GM19023 (cell line): Measurements from ENCODE around the gene QSOX2.

Experiments used
- ATAC-seq: cut with Tn5 transposase; IDR thresholded peaks from one replicate; pipeline ENCODE4 v1.9.1; 2021; ENCODE audit warnings: mild to moderate bottlenecking, moderate library complexity; ENCODE audit not compliant: unreplicated experiment

QSOX2 gene

GRCh38 chr9:136283291-136284235, 38.0 kb upstream of the QSOX2 start:
- ATAC-seq, result peak; percentile 70

DNA sequence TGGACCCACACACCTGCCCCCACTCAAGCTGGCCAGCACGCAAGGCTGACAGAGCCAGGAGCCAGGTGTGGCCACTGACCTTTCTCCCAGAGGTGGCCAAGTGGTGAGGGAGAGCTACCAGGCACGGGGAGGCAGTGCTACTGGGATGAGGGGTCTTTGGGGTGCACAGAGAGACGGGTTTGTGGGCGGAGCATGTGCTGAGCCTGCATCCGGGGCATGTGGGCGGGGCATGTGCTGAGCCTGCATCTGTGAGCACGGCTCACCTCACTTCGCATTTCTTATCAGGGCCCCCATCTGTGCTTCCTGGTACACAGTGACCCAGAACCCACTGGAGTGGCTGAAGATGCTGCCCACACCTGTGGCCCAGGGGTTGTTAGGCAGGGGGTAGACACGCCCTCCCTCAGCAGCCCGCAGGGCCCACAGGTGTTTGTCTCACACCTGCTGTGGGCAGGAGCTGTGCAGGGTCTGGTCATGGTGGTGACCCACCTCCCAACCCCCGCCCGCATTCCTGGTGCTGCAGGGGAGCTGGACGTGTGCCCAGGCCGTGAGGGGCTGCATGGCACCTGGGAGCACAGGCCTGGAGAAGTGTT, 36.8 kb upstream of the QSOX2 start:
- no peak for ATAC-seq

DNA sequence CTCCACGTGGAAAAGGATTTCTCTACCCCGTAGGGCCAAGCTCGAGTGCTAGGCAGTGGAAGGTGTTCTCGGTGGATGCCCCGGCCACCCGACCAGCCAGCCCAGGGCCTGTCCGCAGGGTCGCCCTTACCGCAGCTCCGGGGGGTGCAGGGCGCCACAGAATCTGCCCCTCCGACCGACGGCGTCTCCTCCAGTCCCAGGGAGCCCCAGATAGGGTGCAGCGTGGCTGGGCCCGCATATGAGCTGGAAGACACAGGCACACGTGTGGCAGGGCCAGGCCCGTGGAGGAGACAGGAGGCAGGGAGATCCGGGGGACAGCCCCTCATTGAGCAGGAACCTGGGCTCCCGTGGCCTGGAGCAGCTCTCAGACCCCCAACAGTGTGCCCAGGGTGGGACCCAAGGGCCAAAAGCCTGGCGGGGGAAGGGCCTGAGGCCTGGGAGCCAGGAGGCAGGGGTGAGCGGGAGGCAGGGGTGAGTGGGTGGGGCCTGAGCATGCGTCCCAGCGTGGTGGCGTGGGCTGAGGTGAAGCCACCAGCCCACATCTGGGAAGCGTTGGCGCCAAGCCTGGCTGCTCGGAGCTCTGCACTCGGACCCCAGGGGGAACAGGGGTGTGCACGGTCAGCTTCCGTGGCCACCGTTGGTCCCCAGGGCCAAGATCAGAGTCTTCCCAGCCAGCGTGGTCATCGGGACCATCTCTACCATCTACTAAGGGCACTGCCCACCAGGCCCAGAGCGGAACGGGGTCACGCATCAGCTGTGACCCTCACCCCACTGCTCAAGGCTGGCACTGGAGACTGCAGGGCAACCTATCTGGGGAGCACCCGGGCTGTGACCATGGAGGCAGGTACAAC, 36.0 kb upstream of the QSOX2 start:
- ATAC-seq, result no peak

DNA sequence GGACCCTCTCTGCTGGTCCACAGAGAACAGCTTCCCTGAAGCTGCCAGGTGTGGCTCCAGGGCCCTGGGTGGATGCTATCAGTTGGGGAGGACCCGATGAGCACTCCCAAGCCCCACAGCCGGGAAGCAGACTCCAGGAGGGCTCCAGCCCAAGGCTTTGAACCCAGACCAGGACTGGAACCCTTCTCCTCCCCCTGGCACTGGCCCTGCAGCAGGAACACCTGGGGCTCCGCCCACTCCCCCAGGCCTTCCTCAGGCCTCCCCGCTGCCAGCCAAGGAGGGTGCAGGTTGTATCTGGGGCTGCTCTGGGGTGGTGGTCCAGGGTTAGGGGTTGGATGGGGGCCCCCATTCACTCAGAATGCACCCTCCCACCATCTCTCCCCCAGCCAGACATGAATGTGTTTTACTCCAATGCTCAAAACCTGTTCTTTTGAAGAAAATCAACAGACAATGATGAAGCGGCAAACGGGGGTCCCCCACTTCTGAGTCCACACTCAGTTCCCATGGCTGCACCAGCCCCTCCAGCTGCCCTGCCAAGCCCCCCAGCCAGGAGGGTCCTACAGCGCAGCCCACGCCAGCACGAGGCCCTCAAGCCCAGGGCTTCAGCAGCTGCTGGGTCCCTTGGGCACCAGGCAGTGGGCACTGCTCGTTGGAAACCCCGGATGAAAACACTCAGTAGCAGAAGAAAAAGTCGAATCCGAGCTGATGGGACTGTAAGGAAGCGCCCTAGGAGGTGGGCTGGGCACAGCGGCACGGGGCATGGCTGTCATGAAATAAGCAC, 35.1 kb upstream of the QSOX2 start:
- no peak for ATAC-seq

DNA sequence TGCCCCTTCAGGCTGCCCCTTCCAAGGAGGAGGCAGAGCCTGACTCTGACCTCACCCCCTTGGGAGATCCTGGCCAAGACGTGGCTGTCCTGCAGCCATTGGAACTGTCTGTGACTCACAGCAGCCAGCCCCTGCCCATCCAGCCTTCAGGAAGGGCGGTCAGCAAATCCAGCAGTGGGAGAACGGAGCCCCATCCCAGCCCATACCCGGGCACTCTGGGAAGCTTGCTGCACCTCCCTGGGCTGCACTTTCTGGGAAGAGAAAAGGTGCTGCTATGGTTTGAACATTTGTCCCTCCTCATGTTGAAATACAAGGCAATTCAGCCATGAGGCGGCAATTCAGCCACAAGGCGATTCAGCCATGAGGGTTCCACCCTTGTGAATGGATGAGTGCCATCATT, 33.9 kb upstream of the QSOX2 start:
- no peak for ATAC-seq

DNA sequence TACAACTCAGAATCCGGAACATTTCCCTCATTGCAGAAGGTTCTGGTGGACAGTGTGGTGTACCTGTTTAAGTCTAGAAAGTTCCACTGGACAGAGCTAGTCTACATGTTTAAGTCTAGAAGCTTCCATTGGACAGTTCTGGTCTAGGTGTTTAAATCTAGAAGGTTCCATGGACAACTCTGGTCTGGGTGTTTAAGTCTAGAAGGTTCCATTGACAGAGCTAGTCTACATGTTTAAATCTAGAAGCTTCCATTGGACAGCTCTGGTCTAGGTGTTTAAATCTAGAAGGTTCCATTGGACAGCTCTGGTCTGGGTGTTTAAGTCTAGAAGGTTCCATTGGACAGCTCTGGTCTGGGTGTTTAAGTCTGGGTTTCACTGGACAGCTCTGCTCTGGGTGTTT, 33.3 kb upstream of the QSOX2 start:
- no peak for ATAC-seq

- no peak for ATAC-seq
Measured at GRCh38 chr9:136278221-136278620, 32.6 kb upstream of the QSOX2 start.

- ATAC-seq, result no peak
Measured at GRCh38 chr9:136277746-136278145, 32.1 kb upstream of the QSOX2 start.

GRCh38 chr9:136276716-136277115, 31.1 kb upstream of the QSOX2 start:
- ATAC-seq, result no peak

- no peak for ATAC-seq
Measured at GRCh38 chr9:136275655-136276429, 30.2 kb upstream of the QSOX2 start.

- ATAC-seq, result no peak
Measured at GRCh38 chr9:136274786-136275654, 29.4 kb upstream of the QSOX2 start.

DNA sequence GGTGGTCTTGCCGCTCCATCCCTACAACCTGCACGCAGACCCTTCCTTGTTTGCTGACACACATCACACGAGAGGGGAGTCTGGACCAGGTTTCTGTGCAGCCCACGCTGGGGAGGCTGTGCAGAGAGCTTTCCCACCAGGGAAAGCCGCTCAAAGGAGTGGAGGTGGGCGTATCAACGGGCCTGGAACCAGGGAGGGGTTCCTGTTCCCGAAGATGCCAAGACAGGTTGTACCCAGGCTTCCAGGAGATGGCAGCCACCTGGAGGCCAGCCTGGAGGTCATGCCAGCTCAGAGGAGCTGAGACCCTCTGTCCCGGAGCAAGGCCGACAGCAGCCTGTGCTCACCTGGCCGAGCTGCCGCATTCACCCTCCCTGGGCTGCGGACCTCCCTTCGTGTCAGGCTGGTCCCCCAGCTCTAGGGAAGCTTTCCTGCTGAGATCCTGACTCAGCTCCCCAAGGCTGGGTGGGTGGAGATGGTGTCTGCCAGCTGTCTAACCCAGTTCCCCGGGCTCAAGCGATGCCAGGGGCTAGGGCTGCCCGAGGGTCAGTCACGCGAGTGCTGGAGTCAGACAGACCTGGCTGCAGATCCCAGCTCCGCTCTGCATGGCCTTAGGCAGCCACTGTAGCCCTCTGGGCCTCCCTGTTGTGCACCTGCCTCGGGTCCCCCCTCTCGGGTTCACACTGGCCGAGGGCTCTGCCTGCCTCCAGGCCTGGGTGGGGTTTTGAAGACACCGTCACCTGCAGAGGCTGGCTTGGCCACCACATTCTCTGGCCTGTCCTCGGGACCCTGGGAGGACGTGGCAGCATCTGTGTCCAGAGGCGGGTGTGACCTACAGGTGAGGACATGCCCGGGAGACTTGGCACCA, 28.5 kb upstream of the QSOX2 start:
- no peak for ATAC-seq

DNA sequence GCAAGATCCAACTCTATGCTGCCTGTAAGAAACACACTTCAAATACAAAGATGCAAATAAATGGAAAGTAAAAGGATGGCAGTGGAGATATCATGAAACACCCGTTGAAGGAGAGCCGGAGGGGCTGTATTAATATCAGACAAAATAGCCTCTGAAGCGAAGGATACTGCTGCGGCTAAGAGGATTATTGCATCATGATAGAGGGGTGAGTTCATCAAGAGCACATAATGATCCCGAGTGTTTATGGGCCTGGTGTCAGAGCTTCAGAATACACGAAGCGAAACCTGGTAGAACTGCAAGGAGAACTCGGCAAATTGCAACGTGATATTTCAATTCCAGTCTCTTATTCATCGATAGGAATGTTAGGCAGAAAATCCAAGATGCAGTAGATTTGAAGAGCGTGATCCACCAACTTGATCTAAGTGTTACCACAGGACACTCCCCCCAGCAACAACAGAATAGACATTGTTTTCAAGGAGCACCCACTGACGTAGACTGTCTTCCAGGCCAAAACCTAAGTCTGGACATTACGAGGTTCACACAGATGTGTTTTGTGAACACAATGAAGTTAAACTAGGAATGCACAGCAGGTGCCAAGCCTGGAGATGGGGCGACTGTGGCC, 27.7 kb upstream of the QSOX2 start:
- ATAC-seq, result no peak

DNA sequence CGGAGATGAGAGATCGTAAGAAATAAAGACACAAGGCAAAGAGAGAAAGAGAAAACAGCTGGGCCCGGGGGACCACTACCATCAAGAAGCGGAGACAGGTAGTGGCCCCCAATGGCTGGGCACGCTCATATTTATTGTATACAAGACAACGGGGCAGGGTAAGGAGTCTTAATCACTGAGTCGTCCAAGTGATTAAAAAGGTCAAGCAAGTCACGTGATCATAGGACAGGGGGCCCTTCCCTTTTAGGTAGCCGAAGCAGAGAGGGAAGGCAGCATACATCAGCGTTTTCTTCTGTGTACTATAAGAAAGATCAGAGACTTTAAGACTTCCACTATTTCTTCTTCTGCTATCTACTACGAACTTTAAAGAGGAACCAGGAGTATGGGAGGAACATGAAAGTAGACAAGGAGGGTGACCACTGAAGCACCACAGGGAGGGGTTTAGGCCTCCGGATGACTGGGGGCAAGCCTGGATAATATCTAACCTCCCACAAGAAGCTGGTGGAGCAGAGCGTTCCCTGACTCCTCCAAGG, 24.6 kb upstream of the QSOX2 start:
- ATAC-seq, result no peak

DNA sequence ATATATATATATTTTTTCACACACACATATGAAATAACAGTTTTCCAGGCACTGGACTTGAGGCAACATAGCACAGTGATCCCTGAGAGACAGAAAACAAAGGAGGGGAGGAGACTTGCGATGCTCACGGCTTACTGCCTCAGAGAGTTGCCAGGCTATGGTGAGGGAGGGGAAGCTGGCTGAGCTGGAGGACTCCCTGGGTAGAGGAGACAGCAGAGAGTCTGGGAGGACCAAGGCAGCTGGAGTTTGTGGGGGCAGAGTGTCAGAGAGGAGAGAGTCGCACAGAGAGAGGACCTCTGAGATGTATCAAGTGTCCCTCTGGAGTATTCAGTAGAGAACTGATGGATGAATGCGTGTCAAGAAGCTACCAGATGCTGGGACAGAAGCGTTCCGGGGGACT, 23.1 kb upstream of the QSOX2 start:
- no peak for ATAC-seq

DNA sequence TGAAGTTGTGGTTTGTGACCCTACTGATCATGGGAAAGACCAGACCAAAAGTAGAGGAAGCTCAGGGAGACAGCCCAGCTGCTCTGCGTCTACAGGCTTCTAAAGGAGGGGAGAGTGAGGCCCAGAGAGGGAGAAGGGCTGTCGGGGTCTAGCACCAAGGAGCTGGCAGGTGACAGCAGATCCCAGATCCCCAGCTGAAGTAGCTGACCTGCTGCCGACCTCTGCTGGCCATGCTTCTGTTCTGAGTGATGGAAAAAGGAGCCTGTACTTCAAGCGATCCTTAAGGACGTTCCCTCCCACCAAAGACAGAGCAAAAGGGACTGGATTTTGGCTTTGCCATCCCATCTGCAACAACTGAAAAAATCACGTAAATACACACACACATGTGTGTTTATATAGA, 22.7 kb upstream of the QSOX2 start:
- ATAC-seq, result no peak
